ENCODE results near the gene ALDH1A1.
"Not testable (repeated sequence)": the region's sequence is repeated elsewhere in the genome, so short reads cannot be mapped to it uniquely, and the experiment has no call there.

ALDH1A1 gene

GRCh38 chr9:72888943-72889342, 63.9 kb downstream of the ALDH1A1 start:
- DNase-seq = no peak

- DNase-seq = no peak
Measured at GRCh38 chr9:72888067-72888466, 64.8 kb downstream of the ALDH1A1 start.

- no peak for DNase-seq
Measured at GRCh38 chr9:72886386-72886785, 66.5 kb downstream of the ALDH1A1 start.

- no peak for DNase-seq
Measured at GRCh38 chr9:72884508-72884907, 68.3 kb downstream of the ALDH1A1 start.

- DNase-seq = no peak
Measured at GRCh38 chr9:72883875-72884274, 69.0 kb downstream of the ALDH1A1 start.

- no peak for DNase-seq
Measured at GRCh38 chr9:72882117-72882775, 70.6 kb downstream of the ALDH1A1 start.

GRCh38 chr9:72880821-72881220, 72.0 kb downstream of the ALDH1A1 start:
- no peak for DNase-seq

GRCh38 chr9:72875221-72875620, 77.6 kb downstream of the ALDH1A1 start:
- no peak for DNase-seq

- no peak for DNase-seq
Measured at GRCh38 chr9:72874344-72874743, 78.5 kb downstream of the ALDH1A1 start.

- no peak for DNase-seq
Measured at GRCh38 chr9:72873456-72873855, 79.4 kb downstream of the ALDH1A1 start.

GRCh38 chr9:72872718-72873117, 80.1 kb downstream of the ALDH1A1 start:
- DNase-seq = no peak

- peak in 1 of 2 donors; percentile 32 for DNase-seq
Measured at GRCh38 chr9:72871685-72872084, 81.2 kb downstream of the ALDH1A1 start.

- DNase-seq = no peak
Measured at GRCh38 chr9:72864327-72864726, 88.5 kb downstream of the ALDH1A1 start.

- peak in 1 of 2 donors; percentile 23 for DNase-seq
Measured at GRCh38 chr9:72863456-72864094, 89.3 kb downstream of the ALDH1A1 start.

- not testable (repeated sequence) for DNase-seq
Measured at GRCh38 chr9:72862788-72863187, 90.1 kb downstream of the ALDH1A1 start.

- peak in 1 of 2 donors; percentile 22 for DNase-seq
Measured at GRCh38 chr9:72858089-72858912, 94.6 kb downstream of the ALDH1A1 start.

- no peak for DNase-seq
Measured at GRCh38 chr9:72857624-72857996, 95.2 kb downstream of the ALDH1A1 start.

- peak; percentile 57 to 84 for DNase-seq
Measured at GRCh38 chr9:72856972-72857623, 95.8 kb downstream of the ALDH1A1 start.

GRCh38 chr9:72855890-72856523, 96.8 kb downstream of the ALDH1A1 start:
- no peak for DNase-seq

GRCh38 chr9:72855321-72855720, 97.5 kb downstream of the ALDH1A1 start:
- DNase-seq = no peak

Measured in inflammatory macrophage treated with lipopolysaccharide for 1 hour (primary cell).